HCT116 (cell line): Measurements from ENCODE around the gene C4orf54. TPM values are rescaled to one million over a fixed set of nuclear protein-coding genes. Genes with fewer than 3 reads are reported as not detected.

Experiments used
- ATAC-seq: fragments of 200-7000 bp; cut with Tn5 transposase; 2 replicates; pipeline ENCODE4 v1.9.1; 2020; ENCODE audit warnings: mild to moderate bottlenecking, moderate library complexity
- BruUV-seq: library from RNA; stranded (reverse); fragments of 400-500 nt; replicated peaks from 2 replicates; lab custom pipeline; 2021; lab: Mats Ljungman, UMichigan
- CTCF ChIA-PET: fragments of 300-600 bp; sonication (Branson Sonifier 250); formaldehyde crosslinking; loops from one replicate; lab custom pipeline; 2021; ENCODE audit warnings: antibody characterized with exemption; lab: Charles Lee
- POLR2A ChIA-PET: fragments of 300-600, 350-600 bp; sonication (Branson Sonifier 250); formaldehyde crosslinking; loops from one replicate; lab custom pipeline; 2021; ENCODE audit warnings: antibody characterized with exemption; lab: Charles Lee
- RAD21 ChIA-PET, 2 experiments: fragments of 300-600 bp; sonication (Branson Sonifier 250); formaldehyde crosslinking; loops; one replicate each; lab custom pipeline; 2023; ENCODE audit warnings: low total read pairs in 2 of 2; ENCODE audit not compliant: uncharacterized antibody in 2 of 2, unreplicated experiment in 2 of 2, low non-redundant PET in 1 of 2; lab: Charles Lee
- DNase-seq: peaks from one replicate; pipeline ENCODE4 v3.0.0-alpha.2; 2010; ENCODE audit warnings: low read depth, low spot score
- H2AFZ ChIP-seq: fragments of 200-600 bp; shearing (Covaris generic), sonication (generic); 2 replicates; pipeline ENCODE4 v1.6.1; 2017; ENCODE audit warnings: low read depth, mixed run types, mixed read lengths, antibody characterized with exemption, low read length; ENCODE audit not compliant: poor library complexity, severe bottlenecking
- H3K27ac ChIP-seq: 2 replicates; pipeline ENCODE4 v1.5.1; 2012; ENCODE audit warnings: low read depth, low read length
- H3K27me3 ChIP-seq: fragments of 200-600 bp; sonication (generic); 2 replicates; pipeline ENCODE4 v1.6.1; 2016; ENCODE audit warnings: mixed run types, low read length, mixed read lengths; ENCODE audit not compliant: insufficient read depth
- H3K36me3 ChIP-seq, 2 experiments: fragments of 200-500 bp in 1 of 2; fragments of 200-600 bp in 1 of 2; sonication (Bioruptor generic) in 1 of 2; sonication (generic) in 1 of 2; 2 replicates each; pipeline versions ENCODE4 v1.5.1 to v1.6.1; 2014 to 2016; ENCODE audit warnings: low read length in 2 of 2, inconsistent platforms in 1 of 2, mixed read lengths in 1 of 2, mixed run types in 1 of 2; ENCODE audit not compliant: insufficient read depth in 2 of 2, control insufficient read depth in 1 of 2
- H3K4me1 ChIP-seq, 2 experiments: fragments of 200-600 bp in 1 of 2; sonication (generic) in 1 of 2; 2 replicates each; pipeline versions ENCODE4 v1.5.1 to v1.6.1; 2012 to 2017; ENCODE audit warnings: low read length in 2 of 2, inconsistent platforms in 1 of 2, mild to moderate bottlenecking in 1 of 2, mixed read lengths in 1 of 2, mixed run types in 1 of 2, moderate library complexity in 1 of 2; ENCODE audit not compliant: insufficient read depth in 2 of 2, control insufficient read depth in 1 of 2
- H3K4me2 ChIP-seq: fragments of 200-600 bp; sonication (generic); 2 replicates; pipeline ENCODE4 v1.6.1; 2017; ENCODE audit warnings: mixed run types, low read length, mixed read lengths
- H3K4me3 ChIP-seq, 2 experiments: fragments of 200-600 bp in 1 of 2; sonication (generic) in 1 of 2; replicated peaks in 1 of 2; 2 replicates each; pipeline ENCODE4 v1.5.1; 2011 to 2016; ENCODE audit warnings: low read length in 2 of 2, control low read depth in 1 of 2, low read depth in 1 of 2, mild to moderate bottlenecking in 1 of 2, mixed read lengths in 1 of 2, mixed run types in 1 of 2
- H3K79me2 ChIP-seq: fragments of 200-600 bp; sonication (generic); 2 replicates; pipeline ENCODE4 v1.6.1; 2017; ENCODE audit warnings: mild to moderate bottlenecking, mixed run types, low read length, moderate library complexity, mixed read lengths; ENCODE audit not compliant: insufficient read depth
- H3K9ac ChIP-seq: fragments of 200-600 bp; sonication (generic); 2 replicates; pipeline ENCODE4 v1.6.1; 2016; ENCODE audit warnings: low read length, mixed read lengths
- H3K9me2 ChIP-seq: fragments of 200-600 bp; sonication (generic), shearing (Covaris generic); 2 replicates; pipeline ENCODE4 v1.6.1; 2017; ENCODE audit warnings: mixed run types, mild to moderate bottlenecking, moderate library complexity; ENCODE audit not compliant: insufficient read depth
- H3K9me3 ChIP-seq, 2 experiments: fragments of 200-500 bp in 1 of 2; fragments of 200-600 bp in 1 of 2; sonication (Bioruptor generic) in 1 of 2; sonication (generic) in 1 of 2; 2 replicates each; pipeline ENCODE4 v1.6.1; 2014 to 2017; ENCODE audit warnings: low read length in 2 of 2, mixed read lengths in 2 of 2, inconsistent platforms in 1 of 2, low read depth in 1 of 2, mild to moderate bottlenecking in 1 of 2, mixed run types in 1 of 2, moderate library complexity in 1 of 2; ENCODE audit not compliant: control insufficient read depth in 1 of 2, insufficient read depth in 1 of 2
- H4K20me1 ChIP-seq: fragments of 200-600 bp; sonication (generic), shearing (Covaris generic); 2 replicates; pipeline ENCODE4 v1.6.1; 2017; ENCODE audit warnings: mixed run types, mild to moderate bottlenecking, moderate library complexity; ENCODE audit not compliant: insufficient read depth
- ATF3 ChIP-seq: IDR thresholded peaks from 2 replicates; pipeline ENCODE4 v1.6.1; 2012
- CEBPB ChIP-seq: IDR thresholded peaks from 2 replicates; pipeline ENCODE4 v1.6.1; 2012; ENCODE audit warnings: low read depth
- CTCF ChIP-seq, 3 experiments: fragments of 200-600 bp in 1 of 3; sonication (generic) in 1 of 3; IDR thresholded peaks in 2 of 3; conservative IDR thresholded peaks in 1 of 3; 2 replicates each; pipeline ENCODE4 v1.5.1; 2012 to 2017; ENCODE audit warnings: low read depth in 2 of 3, low read length in 2 of 3, antibody characterized with exemption in 1 of 3, borderline replicate concordance in 1 of 3, control low read depth in 1 of 3, mild to moderate bottlenecking in 1 of 3, mixed read lengths in 1 of 3, mixed run types in 1 of 3, moderate library complexity in 1 of 3; ENCODE audit not compliant: insufficient read depth in 1 of 3
- EGR1 ChIP-seq: IDR thresholded peaks from 2 replicates; pipeline ENCODE4 v1.6.1; 2012; ENCODE audit warnings: low read depth
- EZH2 ChIP-seq: fragments of 200-600 bp; sonication (generic); IDR thresholded peaks from 2 replicates; pipeline ENCODE4 v1.6.1; 2017; ENCODE audit warnings: antibody characterized with exemption, mixed run types
- EZH2phosphoT487 ChIP-seq: fragments of 200-600 bp; IDR thresholded peaks from 2 replicates; pipeline ENCODE4 v1.6.1; 2018; ENCODE audit warnings: antibody characterized with exemption, borderline replicate concordance
- JUND ChIP-seq: IDR thresholded peaks from 2 replicates; pipeline ENCODE4 v1.6.1; 2012
- POLR2A ChIP-seq: IDR thresholded peaks from 2 replicates; pipeline ENCODE4 v1.7.0; 2011; ENCODE audit warnings: borderline replicate concordance; ENCODE audit not compliant: insufficient read depth, insufficient read length; ENCODE audit errors: extremely low read depth
- RAD21 ChIP-seq: IDR thresholded peaks from 2 replicates; pipeline ENCODE4 v1.6.1; 2012; ENCODE audit warnings: low read depth, mild to moderate bottlenecking
- REST ChIP-seq: IDR thresholded peaks from 2 replicates; pipeline ENCODE4 v1.6.1; 2012; ENCODE audit warnings: low read depth
- SIN3A ChIP-seq: IDR thresholded peaks from 2 replicates; pipeline ENCODE4 v1.6.1; 2012; ENCODE audit warnings: low read depth
- SP1 ChIP-seq: IDR thresholded peaks from 2 replicates; pipeline ENCODE4 v1.6.1; 2012; ENCODE audit warnings: low read depth
- SRF ChIP-seq: IDR thresholded peaks from 2 replicates; pipeline ENCODE4 v1.6.1; 2012; ENCODE audit warnings: low read depth
- TCF7L2 ChIP-seq: IDR thresholded peaks from 2 replicates; pipeline ENCODE4 v1.7.0; 2011; ENCODE audit warnings: borderline replicate concordance, inconsistent platforms; ENCODE audit not compliant: insufficient read depth, insufficient read length; ENCODE audit errors: extremely low read depth
- YY1 ChIP-seq: IDR thresholded peaks from 2 replicates; pipeline ENCODE4 v1.6.1; 2011; ENCODE audit warnings: low read length, low read depth, moderate library complexity, mild to moderate bottlenecking; ENCODE audit not compliant: insufficient replicate concordance; ENCODE audit errors: extremely low read depth
- ZBTB33 ChIP-seq: IDR thresholded peaks from 2 replicates; pipeline ENCODE4 v1.6.1; 2011; ENCODE audit warnings: mild to moderate bottlenecking, low read length, moderate library complexity; ENCODE audit not compliant: insufficient replicate concordance; ENCODE audit errors: extremely low read depth
- ZFX ChIP-seq: fragments of 450-650 bp; IDR thresholded peaks from 2 replicates; pipeline ENCODE4 v1.6.1; 2017
- ZNF274 ChIP-seq: fragments of 200-500 bp; sonication (Bioruptor generic); IDR thresholded peaks from 2 replicates; pipeline ENCODE4 v1.6.1; 2014; ENCODE audit warnings: mild to moderate bottlenecking, low read depth, low read length, inconsistent platforms
- intact Hi-C: fragments of 100-400 bp; cut with micrococcal nuclease; formaldehyde crosslinking; loops from 2 replicates; pipeline ENCODE4 v1.10.0; 2022
- total RNA-seq: library from RNA; stranded (reverse); gene quantifications from one replicate; pipeline ENCODE4 v1.2.1, GENCODE V29; 2021; ENCODE audit not compliant: unreplicated experiment

The C4orf54 gene
- total RNA-seq, 1 experiment from 2014 or later = not detected

GRCh38 chr4:99610605-99611175 lies 46.9 kb downstream of the C4orf54 start:
- DNase-seq (no peak), ATAC-seq (no peak)
- Histone ChIP-seq H3K79me2 (no peaks in the 10 kb centered on the region), H3K27me3 (no peaks in the 10 kb centered on the region), H4K20me1 (no peaks in the 10 kb centered on the region), H3K4me2 (no peak overlapping the region), H3K9me3 (no peaks in the 10 kb centered on the region), H3K4me1 (no peaks in the 10 kb centered on the region), H3K4me3 (no peak overlapping the region), H2AFZ (no peak overlapping the region), H3K9me2 (no peaks in the 10 kb centered on the region), H3K9ac (no peak overlapping the region), H3K27ac (no peak overlapping the region), H3K36me3 (no peaks in the 10 kb centered on the region)
- BruUV-seq = no TSS peak
- RAD21 ChIA-PET = no interaction called here
- POLR2A ChIA-PET = no interaction called here
- intact Hi-C loops = no loop called here
- CTCF ChIA-PET = no interaction called here
- TF ChIP-seq POLR2A = no peak
- TF ChIP-seq ATF3 = no peak
- TF ChIP-seq SRF = no peak
- TF ChIP-seq EZH2 = no peak
- TF ChIP-seq ZFX = no peak
- no peak for TF ChIP-seq CTCF (IDR thresholded peaks at IDR 0.05 in 2 of 3, conservative IDR thresholded peaks at IDR 0.05 in 1 of 3; ENCODE audit: borderline replicate concordance in 1 of 3, insufficient read depth in 1 of 3, low read depth in 2 of 3, low read length in 2 of 3)
- TF ChIP-seq EZH2phosphoT487 = no peak
- no peak for TF ChIP-seq CEBPB
- TF ChIP-seq SP1 = no peak
- TF ChIP-seq RAD21 = no peak
- no peak for TF ChIP-seq REST
- no peak for TF ChIP-seq JUND
- TF ChIP-seq ZBTB33 = no peak
- TF ChIP-seq ZNF274 = no peak
- TF ChIP-seq SIN3A = no peak
- no peak for TF ChIP-seq EGR1
- TF ChIP-seq TCF7L2 = no peak
- no peak for TF ChIP-seq YY1
